Ammon's horn (tissue), 1 donor: ENCODE data around the gene DCAF11.

Experiments used
- DNase-seq: peaks from one replicate; pipeline ENCODE4 v3.0.0-alpha.2; 2016; ENCODE audit warnings: low spot score

Gene DCAF11

GRCh38 chr14:24121210-24121609 lies 6.6 kb downstream of the DCAF11 start:
- DNase-seq = no peak

- DNase-seq = no peak
Measured at GRCh38 chr14:24122416-24122815, 7.8 kb downstream of the DCAF11 start.

GRCh38 chr14:24122898-24123297 lies 8.3 kb downstream of the DCAF11 start:
- no peak for DNase-seq

GRCh38 chr14:24123424-24124417 lies 9.1 kb downstream of the DCAF11 start:
- no peak for DNase-seq

- no peak for DNase-seq
Measured at GRCh38 chr14:24126939-24127338, 12.4 kb downstream of the DCAF11 start.

GRCh38 chr14:24127673-24128072 lies 13.1 kb downstream of the DCAF11 start:
- no peak for DNase-seq

GRCh38 chr14:24129410-24129998 lies 14.9 kb downstream of the DCAF11 start:
- DNase-seq = no peak

GRCh38 chr14:24130380-24130716 lies 15.8 kb downstream of the DCAF11 start, which contains the start of gene FITM1:
Gene FITM1 (plus strand): TSS chr14:24130659. CDS start chr14:24131564, 905 bp downstream.
- DNase-seq = no peak

GRCh38 chr14:24130717-24131548 lies 16.4 kb downstream of the DCAF11 start:
- DNase-seq = no peak

- DNase-seq = no peak
Measured at GRCh38 chr14:24131549-24131966, 17.0 kb downstream of the DCAF11 start.

GRCh38 chr14:24132061-24132685 lies 17.6 kb downstream of the DCAF11 start:
- no peak for DNase-seq

GRCh38 chr14:24132976-24133375 lies 18.4 kb downstream of the DCAF11 start:
- no peak for DNase-seq

- DNase-seq = no peak
Measured at GRCh38 chr14:24133735-24134134, 19.2 kb downstream of the DCAF11 start.

GRCh38 chr14:24135584-24135833 lies 20.9 kb downstream of the DCAF11 start:
- no peak for DNase-seq

- peak; percentile 97 for DNase-seq
Measured at GRCh38 chr14:24135834-24136683, 21.5 kb downstream of the DCAF11 start, which contains the start of gene PSME1. Gene PSME1 (plus strand): TSS chr14:24136194. CDS start chr14:24136263, 69 bp downstream.

GRCh38 chr14:24136684-24137528 lies 22.3 kb downstream of the DCAF11 start:
- no peak for DNase-seq

GRCh38 chr14:24137529-24138395 lies 23.2 kb downstream of the DCAF11 start:
- no peak for DNase-seq

GRCh38 chr14:24138396-24139271 lies 24.1 kb downstream of the DCAF11 start:
- no peak for DNase-seq
